Stromal cell of bone marrow (primary cell): ENCODE data around the gene ASTN2.

ENCODE experiments used
- DNase-seq: peaks from one replicate; pipeline ENCODE4 v3.0.0-alpha.2; 2012; ENCODE audit warnings: low read depth

ASTN2 gene

DNA sequence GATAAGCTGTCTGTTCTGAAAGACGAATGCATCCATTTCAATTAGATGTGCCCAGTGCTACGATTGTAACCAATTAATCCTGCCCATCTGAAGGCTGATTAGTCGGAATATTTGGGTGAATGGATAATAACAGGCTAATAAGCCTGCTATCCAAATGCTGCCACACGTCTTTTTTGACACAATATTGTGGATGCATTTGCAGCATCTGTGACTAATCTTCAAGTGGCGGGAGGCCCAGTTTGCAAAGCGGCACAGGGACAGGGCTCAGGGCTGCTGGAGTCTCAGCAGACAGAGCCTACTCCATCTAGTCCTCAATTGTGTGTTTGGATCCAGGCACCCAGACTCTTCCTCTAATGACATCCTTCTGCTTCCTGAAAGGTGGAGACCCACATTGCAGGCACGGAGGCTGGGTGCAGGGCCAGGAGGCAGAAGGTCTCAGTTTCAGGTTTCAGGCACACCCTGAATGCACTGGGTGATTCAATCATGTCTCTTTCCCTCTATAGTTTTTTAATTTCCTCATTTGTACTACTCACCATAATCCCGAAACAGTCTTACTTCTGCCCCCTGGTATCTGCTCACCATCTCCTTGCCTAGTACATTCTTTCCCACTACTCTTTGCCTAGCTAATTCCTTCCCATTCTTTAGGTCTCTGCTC is 169.6 kb downstream of the ASTN2 start:
- no peak for DNase-seq

DNA sequence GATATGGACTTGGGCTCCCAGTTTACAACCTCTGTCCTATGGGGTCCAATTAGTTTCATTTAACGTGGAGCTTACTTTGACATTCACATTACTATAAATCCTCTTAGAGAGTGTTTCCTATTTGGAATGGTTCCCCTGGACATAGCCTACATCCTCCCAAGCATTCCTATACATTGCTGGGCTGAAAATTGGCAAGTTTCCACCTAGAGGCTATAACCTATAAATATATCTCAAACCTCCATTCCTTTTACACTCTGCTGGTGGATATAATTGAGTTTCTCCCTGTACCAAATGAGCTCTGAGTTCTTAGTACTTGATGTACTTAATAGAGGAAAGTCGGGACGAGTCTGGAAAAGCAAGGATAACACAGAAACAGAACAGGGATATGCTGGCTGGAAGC is 172.8 kb downstream of the ASTN2 start:
- DNase-seq: no peak

DNA sequence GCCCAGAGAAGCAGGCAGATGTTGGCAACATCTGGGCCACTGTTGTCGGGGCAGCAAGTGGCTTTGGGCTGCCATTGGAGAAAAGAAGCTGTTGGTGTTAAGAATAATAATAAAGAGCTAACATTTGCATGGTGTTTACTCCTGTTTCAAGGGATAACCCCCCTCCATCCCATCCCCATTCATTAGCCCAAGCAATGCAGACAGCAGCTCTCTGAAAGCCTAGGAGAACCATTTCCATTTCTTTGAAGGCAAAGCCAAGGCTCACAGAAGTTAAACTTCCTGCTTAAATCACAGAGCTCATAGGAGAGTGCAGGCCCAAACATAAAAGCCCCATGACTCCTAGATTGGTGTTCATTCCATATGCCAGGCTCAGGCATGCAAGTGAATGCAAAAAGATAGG is 175.4 kb downstream of the ASTN2 start:
- no peak for DNase-seq

GRCh38 chr9:117234103-117234502 is 180.8 kb downstream of the ASTN2 start:
- no peak for DNase-seq

DNA sequence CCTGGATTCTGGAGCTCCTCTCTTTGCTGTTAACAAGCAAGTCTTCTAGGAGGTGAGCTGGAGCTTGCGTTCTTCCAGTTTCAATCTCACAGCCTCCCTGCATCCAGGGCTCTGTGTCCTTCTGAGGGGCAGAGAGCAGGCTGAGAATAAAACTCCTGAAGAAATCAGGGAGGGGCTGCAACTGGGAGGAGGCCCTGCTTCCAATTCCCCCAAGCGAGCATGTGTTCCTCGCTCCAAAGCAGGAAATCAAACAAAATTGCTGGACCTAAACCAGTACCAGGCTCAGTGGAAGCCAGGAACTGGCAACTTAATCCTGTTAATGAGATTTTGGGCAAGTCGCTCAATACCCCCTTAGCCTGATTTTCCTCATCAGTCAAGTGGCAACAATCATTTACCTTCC is 181.8 kb downstream of the ASTN2 start:
- no peak for DNase-seq

DNA sequence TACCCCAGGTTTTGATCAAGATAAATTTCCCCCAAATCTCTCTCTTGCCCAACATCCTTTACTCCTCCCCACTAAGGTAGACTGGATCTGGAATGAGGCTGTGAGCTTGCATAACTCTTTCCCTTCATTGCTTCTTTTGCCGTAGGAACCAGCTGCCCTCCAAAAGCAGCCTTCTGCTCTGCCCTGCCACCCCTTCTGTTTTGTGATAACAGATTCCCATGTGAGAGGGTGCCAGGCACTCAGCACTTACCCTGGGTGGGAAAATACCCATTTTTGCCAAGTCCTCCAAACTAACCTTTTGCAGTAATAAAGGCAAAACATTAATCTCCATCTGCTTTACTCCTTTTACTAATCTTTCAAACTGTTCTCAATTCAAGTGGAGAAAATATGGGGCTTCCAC is 182.6 kb downstream of the ASTN2 start:
- no peak for DNase-seq

DNA sequence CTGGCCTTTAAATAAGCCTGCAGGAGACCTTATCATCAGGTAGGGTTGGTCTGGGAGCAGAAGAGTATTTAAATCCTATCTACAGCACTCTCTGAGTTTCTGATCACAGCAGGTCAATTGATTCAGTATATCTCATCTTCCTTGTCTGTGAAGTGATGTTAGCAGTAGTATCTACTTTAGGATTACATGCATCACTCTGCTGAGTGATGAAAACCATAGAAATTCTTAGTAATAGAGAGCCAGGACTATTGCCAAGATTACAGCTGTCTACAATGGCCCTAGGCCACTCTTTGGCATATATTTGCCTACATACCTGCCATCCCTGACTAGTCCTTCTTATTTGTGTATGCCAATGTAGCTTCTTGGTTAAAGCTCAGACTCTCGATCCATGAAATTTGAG is 183.8 kb downstream of the ASTN2 start:
- DNase-seq: no peak

GRCh38 chr9:117224695-117225094 is 190.2 kb downstream of the ASTN2 start:
- no peak for DNase-seq

GRCh38 chr9:117218951-117219350 is 195.9 kb downstream of the ASTN2 start:
- DNase-seq: no peak

- DNase-seq: no peak
These were observed 200.4 kb downstream of the ASTN2 start for GRCh38 chr9:117214416-117214815.

GRCh38 chr9:117211280-117211679 is 203.6 kb downstream of the ASTN2 start:
- DNase-seq: no peak

DNA sequence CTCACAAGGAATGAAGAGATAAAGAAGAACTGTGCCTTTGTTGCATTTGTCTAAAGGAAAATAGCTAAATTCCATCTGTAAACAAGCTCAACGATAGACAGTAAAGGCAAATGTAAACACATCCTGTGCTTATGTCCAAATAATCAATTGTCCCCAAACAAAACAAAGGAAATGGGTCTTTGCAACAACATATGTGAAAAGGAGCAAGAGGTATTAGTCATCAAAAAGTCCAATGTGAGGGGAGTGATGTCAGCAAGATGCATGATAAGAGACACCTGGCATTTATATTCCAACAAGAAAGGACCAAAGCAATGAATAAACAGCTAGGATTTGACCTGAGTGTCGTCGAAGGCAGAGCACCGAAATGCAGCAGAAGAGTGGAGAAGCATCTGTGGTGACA is 209.1 kb downstream of the ASTN2 start:
- DNase-seq: no peak

GRCh38 chr9:117204971-117205370 is 209.9 kb downstream of the ASTN2 start:
- no peak for DNase-seq

DNA sequence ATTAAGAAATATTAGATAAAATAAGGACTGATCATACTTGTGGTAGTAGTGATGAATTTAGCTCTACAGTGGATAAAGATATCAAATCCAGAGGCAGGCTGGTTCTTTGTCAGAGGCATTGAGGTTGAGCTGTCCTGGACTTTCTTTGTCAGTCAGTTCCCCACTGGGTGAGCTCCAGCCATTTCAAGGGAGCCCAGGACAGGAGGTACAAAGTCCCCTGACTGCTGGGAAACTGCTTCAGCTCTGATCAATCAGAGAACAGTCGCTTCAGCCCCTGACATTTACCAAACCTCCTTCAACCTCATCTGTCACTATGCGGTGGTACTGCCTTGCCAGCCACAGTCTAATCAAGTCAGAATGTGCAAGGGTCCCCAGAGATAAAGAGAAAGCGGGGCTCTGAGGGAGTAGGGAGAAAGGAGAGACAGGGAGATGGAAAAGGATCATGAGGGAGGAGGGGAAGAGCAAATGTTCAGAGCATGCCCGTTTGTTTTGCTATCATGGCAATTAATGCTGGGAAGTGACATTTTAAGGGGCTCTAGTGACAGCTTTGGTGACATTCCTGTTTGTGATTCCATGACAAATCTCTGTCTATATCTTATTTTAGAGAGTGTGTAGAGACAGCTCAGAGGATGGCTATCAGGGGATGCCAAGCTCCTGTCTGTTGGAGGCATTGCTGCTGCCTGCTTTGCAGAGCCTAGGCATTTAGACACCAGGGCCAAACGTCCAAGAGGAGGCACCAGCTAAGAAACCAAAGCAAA is 223.2 kb downstream of the ASTN2 start:
- DNase-seq: no peak

- DNase-seq: no peak
These were observed 225.7 kb downstream of the ASTN2 start for GRCh38 chr9:117189121-117189520.

GRCh38 chr9:117188394-117188793 is 226.5 kb downstream of the ASTN2 start:
- no peak for DNase-seq

- DNase-seq: no peak
These were observed 227.4 kb downstream of the ASTN2 start for GRCh38 chr9:117187498-117187897.

GRCh38 chr9:117184173-117184572 is 230.7 kb downstream of the ASTN2 start:
- DNase-seq: no peak

DNA sequence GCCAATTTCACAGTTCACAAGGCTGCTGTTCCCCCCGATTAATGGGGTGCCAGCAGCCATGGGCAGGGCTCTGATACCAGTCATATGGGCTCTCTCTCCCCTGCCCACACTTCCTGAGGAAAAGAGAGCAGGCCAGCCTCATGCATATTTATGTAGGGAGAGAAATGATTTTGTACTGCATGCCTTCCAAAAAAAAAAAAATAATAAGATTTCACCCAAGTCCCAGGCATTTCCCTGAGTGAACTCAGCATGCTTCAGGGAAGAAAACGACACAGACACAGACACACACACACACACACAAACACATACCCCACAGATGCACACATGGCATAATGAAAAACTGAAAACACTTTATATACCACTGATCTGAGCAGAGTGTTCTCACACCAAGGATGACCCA is 232.8 kb downstream of the ASTN2 start:
- no peak for DNase-seq

DNA sequence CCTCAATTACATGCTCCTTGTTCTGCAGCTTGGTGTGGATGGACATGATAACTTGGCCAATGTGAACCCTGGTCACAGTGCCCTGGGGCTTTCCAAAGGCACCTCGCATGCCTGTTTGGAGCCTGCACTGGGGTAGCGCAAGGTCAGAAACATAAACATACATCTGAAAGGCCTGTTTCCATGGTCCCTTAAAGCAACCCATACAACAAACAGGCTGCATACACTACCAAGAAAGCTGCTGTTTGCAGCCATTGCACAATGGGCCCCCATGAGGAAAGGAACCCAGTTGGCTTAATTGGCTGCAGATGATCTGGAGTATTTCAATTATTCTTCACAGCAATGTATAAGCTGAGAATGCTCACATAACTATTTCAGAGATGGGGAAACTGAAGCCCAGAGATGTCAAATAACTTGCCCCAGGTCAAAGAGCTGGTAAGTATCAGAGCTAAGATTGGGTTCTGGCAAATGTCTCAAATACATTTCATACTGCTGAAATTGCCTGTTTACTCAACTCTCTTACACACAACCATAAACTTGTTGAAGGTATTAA is 233.9 kb downstream of the ASTN2 start:
- no peak for DNase-seq

DNA sequence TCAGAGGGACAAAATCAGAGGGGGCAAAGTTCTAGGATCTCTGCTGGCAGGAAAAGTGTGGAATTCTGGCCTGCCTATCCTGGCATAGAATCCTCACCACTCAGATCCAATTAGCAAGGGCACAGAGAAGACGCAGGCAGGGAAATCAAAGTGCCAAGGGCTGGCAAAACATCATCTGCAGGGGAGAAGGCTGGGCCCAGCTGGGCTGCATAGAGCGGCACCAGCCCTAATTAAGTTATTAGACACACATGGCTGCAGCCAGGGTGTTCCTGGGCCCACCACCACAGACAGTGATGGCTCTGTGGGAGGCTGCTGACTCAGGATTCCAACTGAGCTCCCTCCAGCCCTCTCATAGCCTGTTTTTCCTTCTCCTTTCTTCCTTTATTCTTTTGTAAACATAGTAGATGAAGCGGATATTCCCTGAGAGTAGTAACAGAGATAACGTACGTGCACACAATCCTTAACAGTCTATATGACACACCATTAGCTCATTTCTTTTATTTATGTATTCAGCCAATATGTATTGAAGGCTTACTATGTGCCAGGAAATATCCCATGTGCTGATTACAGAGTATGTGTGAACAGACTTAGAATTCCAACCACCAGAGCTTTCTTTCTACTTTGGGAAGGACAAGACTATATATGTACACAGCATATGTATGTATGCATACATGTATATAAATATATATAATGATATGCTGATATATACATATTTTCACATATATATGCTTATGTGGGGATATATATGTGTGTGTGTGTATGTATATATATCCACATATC is 236.1 kb downstream of the ASTN2 start:
- no peak for DNase-seq

GRCh38 chr9:117170567-117170966 is 244.3 kb downstream of the ASTN2 start:
- no peak for DNase-seq

DNA sequence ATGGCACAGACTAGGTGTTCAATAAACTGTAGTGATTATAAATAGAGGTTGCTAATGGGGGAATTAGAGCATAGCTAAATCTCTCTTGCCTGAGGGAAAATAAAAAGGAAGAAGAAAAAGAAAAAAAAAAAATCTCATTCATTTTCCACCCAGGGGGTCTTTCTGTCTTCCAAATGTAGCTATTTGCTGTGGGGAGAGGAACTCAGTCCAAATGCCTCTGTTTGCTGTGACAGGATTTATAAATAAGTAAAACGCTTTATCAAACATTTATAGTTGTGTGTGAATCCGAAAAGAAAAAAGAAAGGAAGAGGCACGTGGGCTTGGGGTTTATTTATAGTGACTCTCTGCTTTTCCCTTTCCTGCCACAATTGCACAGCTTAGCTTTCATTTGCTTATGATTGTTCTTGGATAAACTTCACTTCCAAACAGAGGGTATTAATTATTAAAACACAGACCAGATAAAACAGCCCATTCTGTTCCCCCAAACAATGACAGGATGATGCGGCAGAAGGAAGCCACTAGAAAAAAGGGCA is 245.7 kb downstream of the ASTN2 start:
- no peak for DNase-seq
